Liver (tissue), 9 donors: ENCODE data around the gene DIAPH2. TPM values are rescaled to one million over a fixed set of nuclear protein-coding genes. Genes with fewer than 3 reads are reported as not detected.

Experiments used
- DNase-seq: peaks from one replicate; pipeline ENCODE4 v3.0.0-alpha.2; 2017; ENCODE audit warnings: low spot score
- H3K27ac ChIP-seq, 2 donors: one replicate each; pipeline ENCODE4 v1.7.0; 2013; ENCODE audit warnings: inconsistent platforms in 2 of 2, low read length in 2 of 2, control low read depth in 1 of 2, low read depth in 1 of 2, mild to moderate bottlenecking in 1 of 2
- H3K27me3 ChIP-seq, 4 donors: one replicate each; pipeline versions ENCODE4 v1.6.1 to v1.7.0; 2013; ENCODE audit warnings: low read length in 3 of 4, inconsistent platforms in 1 of 4, mild to moderate bottlenecking in 1 of 4, moderate library complexity in 1 of 4; ENCODE audit not compliant: control insufficient read depth in 4 of 4, insufficient read depth in 4 of 4
- H3K36me3 ChIP-seq, 4 donors: one replicate each; pipeline versions ENCODE4 v1.6.1 to v1.7.0; 2013; ENCODE audit warnings: low read length in 3 of 4, mild to moderate bottlenecking in 3 of 4, low read depth in 1 of 4, moderate library complexity in 1 of 4; ENCODE audit not compliant: control insufficient read depth in 4 of 4, insufficient read depth in 3 of 4
- H3K4me1 ChIP-seq, 4 donors: one replicate each; pipeline versions ENCODE4 v1.6.1 to v1.7.0; 2013; ENCODE audit warnings: low read length in 3 of 4, mild to moderate bottlenecking in 3 of 4, moderate library complexity in 1 of 4; ENCODE audit not compliant: control insufficient read depth in 4 of 4, insufficient read depth in 4 of 4
- H3K4me3 ChIP-seq, 3 donors: one replicate each; pipeline versions ENCODE4 v1.6.1 to v1.7.0; 2013; ENCODE audit warnings: low read length in 3 of 3, control low read depth in 1 of 3, low read depth in 1 of 3, mild to moderate bottlenecking in 1 of 3
- H3K9ac ChIP-seq, 2 donors: one replicate each; pipeline ENCODE4 v1.7.0; 2013; ENCODE audit warnings: low read length in 2 of 2, mild to moderate bottlenecking in 2 of 2, moderate library complexity in 2 of 2, control low read depth in 1 of 2, low read depth in 1 of 2
- H3K9me3 ChIP-seq, 4 donors: one replicate each; pipeline versions ENCODE4 v1.6.1 to v1.7.0; 2013; ENCODE audit warnings: low read length in 3 of 4; ENCODE audit not compliant: control insufficient read depth in 4 of 4
- EGR1 ChIP-seq, 2 donors: IDR thresholded peaks; 2 replicates each; pipeline ENCODE4 v1.6.1; 2016 to 2018; ENCODE audit warnings: antibody characterized with exemption in 2 of 2, low read depth in 2 of 2
- FOXA2 ChIP-seq: IDR thresholded peaks from 2 replicates; pipeline ENCODE4 v1.6.1; 2016; ENCODE audit warnings: antibody characterized with exemption
- GABPA ChIP-seq, 2 donors: IDR thresholded peaks in 1 of 2; conservative IDR thresholded peaks in 1 of 2; 2 replicates each; pipeline ENCODE4 v1.6.1; 2016; ENCODE audit warnings: antibody characterized with exemption in 2 of 2, mild to moderate bottlenecking in 1 of 2, moderate library complexity in 1 of 2
- HNF4A ChIP-seq, 2 donors: conservative IDR thresholded peaks; 2 replicates each; pipeline ENCODE4 v1.6.1; 2016; ENCODE audit warnings: antibody characterized with exemption in 2 of 2, mild to moderate bottlenecking in 2 of 2
- HNF4G ChIP-seq: IDR thresholded peaks from 2 replicates; pipeline ENCODE4 v1.6.1; 2016; ENCODE audit warnings: antibody characterized with exemption
- JUND ChIP-seq, 2 donors: IDR thresholded peaks; 2 replicates each; pipeline ENCODE4 v1.6.1; 2016; ENCODE audit warnings: antibody characterized with exemption in 2 of 2
- NR2F2 ChIP-seq: IDR thresholded peaks from 2 replicates; pipeline ENCODE4 v1.6.1; 2016; ENCODE audit warnings: antibody characterized with exemption
- RAD21 ChIP-seq, 2 donors: IDR thresholded peaks; 2 replicates each; pipeline ENCODE4 v1.6.1; 2016; ENCODE audit warnings: antibody characterized with exemption in 2 of 2, mild to moderate bottlenecking in 2 of 2
- REST ChIP-seq: IDR thresholded peaks from 2 replicates; pipeline ENCODE4 v1.6.1; 2016; ENCODE audit warnings: antibody characterized with exemption, mild to moderate bottlenecking
- RXRA ChIP-seq, 2 donors: IDR thresholded peaks; 2 replicates each; pipeline ENCODE4 v1.6.1; 2017 to 2018; ENCODE audit warnings: antibody characterized with exemption in 2 of 2, mild to moderate bottlenecking in 1 of 2
- SP1 ChIP-seq: IDR thresholded peaks from 2 replicates; pipeline ENCODE4 v1.6.1; 2018; ENCODE audit warnings: antibody characterized with exemption, mild to moderate bottlenecking
- TAF1 ChIP-seq: conservative IDR thresholded peaks from 2 replicates; pipeline ENCODE4 v1.6.1; 2016; ENCODE audit warnings: antibody characterized with exemption, mild to moderate bottlenecking
- YY1 ChIP-seq: IDR thresholded peaks from 2 replicates; pipeline ENCODE4 v1.6.1; 2016; ENCODE audit warnings: antibody characterized with exemption, mild to moderate bottlenecking
- WGBS: extraction: QIAGEN DNeasy Blood & Tissue Kit; methylation state at CpG from one replicate; pipeline ENCODE4 v1.1.7; 2013; 5-methylcytosine and 5-hydroxymethylcytosine counted together
- polyA plus RNA-seq, 2 donors: library from polyadenylated mRNA; stranded (reverse) in 1 of 2; unstranded in 1 of 2; fragments of 200-250 nt in 1 of 2; fragments of >200 nt in 1 of 2; fragmentation: Nextera tagmentation in 1 of 2; extraction: Ambion mirVana in 1 of 2; gene quantifications; one replicate each; pipeline versions ENCODE4 v1.2.1 to v1.2.3, GENCODE V29; 2013 to 2015
- total RNA-seq, 2 donors: library from RNA; depleted of rRNA; stranded (reverse); fragments of >200 nt; gene quantifications; one replicate each; pipeline ENCODE4 v1.2.3, GENCODE V29; 2014
- TF ChIP-seq, protein P1 (sequence below): IDR thresholded peaks from 2 replicates; pipeline ENCODE4 v1.6.1; 2016; ENCODE audit warnings: antibody characterized with exemption
- TF ChIP-seq, protein P2 (sequence below): IDR thresholded peaks from 2 replicates; pipeline ENCODE4 v1.6.1; 2016; ENCODE audit warnings: antibody characterized with exemption
- TF ChIP-seq, protein P3 (sequence below): fragments of 150-350 bp; IDR thresholded peaks from 2 replicates; pipeline ENCODE4 v1.5.1; 2017; ENCODE audit warnings: improper control_type of control experiment, low read depth, low read length; ENCODE audit not compliant: missing input control
- donor health status: healthy.
- donor health status: healthy.
- donor health status: healthy.
- donor health status: healthy.
- donor health status: healthy.

DIAPH2 gene
- total and polyA plus RNA-seq, 4 donors, result 2.7 to 16.6 (median 5.3) TPM

GRCh38 chrX:97380200-97380599 is 695.6 kb downstream of the DIAPH2 start:
- H3K4me3 ChIP-seq, result no peak overlapping the region
- H3K9me3 ChIP-seq, result no peaks in the 10 kb centered on the region
- no peak overlapping the region for H3K9ac ChIP-seq
- no peak for TF ChIP-seq RAD21 (IDR thresholded peaks at IDR 0.05)
- no peak for TF ChIP-seq HNF4G
- H3K36me3 ChIP-seq, result no peaks in the 10 kb centered on the region
- H3K27me3 ChIP-seq, result no peaks in the 10 kb centered on the region
- no peak for DNase-seq
- no peaks in the 10 kb centered on the region for H3K4me1 ChIP-seq
- H3K27ac ChIP-seq, result no peak overlapping the region

- 97% methylated on average over 3 of the region's 3 CpGs for WGBS
- no peak overlapping the region for H3K4me3 ChIP-seq
- H3K27me3 ChIP-seq, result no peaks in the 10 kb centered on the region
- no peak overlapping the region for H3K9ac ChIP-seq
- no peak overlapping the region for H3K27ac ChIP-seq
- no peaks in the 10 kb centered on the region for H3K4me1 ChIP-seq
- H3K9me3 ChIP-seq, result no peaks in the 10 kb centered on the region
- TF ChIP-seq JUND (IDR thresholded peaks at IDR 0.05), result no peak
- no peak for TF ChIP-seq EGR1 (IDR thresholded peaks at IDR 0.05; ENCODE audit: low read depth in 2 of 2)
- no peak for TF ChIP-seq SP1
- no peak for TF ChIP-seq HNF4G
- TF ChIP-seq YY1, result no peak
- TF ChIP-seq TAF1, result no peak
- no peak for TF ChIP-seq GABPA (IDR thresholded peaks at IDR 0.05 in 1 of 2, conservative IDR thresholded peaks at IDR 0.05 in 1 of 2)
- TF ChIP-seq, protein P1, sequence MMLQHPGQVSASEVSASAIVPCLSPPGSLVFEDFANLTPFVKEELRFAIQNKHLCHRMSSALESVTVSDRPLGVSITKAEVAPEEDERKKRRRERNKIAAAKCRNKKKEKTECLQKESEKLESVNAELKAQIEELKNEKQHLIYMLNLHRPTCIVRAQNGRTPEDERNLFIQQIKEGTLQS, result no peak
- TF ChIP-seq NR2F2, result no peak
- TF ChIP-seq, protein P2, sequence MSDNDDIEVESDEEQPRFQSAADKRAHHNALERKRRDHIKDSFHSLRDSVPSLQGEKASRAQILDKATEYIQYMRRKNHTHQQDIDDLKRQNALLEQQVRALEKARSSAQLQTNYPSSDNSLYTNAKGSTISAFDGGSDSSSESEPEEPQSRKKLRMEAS, result no peak
- TF ChIP-seq FOXA2, result no peak
- TF ChIP-seq HNF4A (conservative IDR thresholded peaks at IDR 0.05), result no peak
- no peak for TF ChIP-seq REST
- no peak for TF ChIP-seq RAD21 (IDR thresholded peaks at IDR 0.05)
- TF ChIP-seq, protein P3, sequence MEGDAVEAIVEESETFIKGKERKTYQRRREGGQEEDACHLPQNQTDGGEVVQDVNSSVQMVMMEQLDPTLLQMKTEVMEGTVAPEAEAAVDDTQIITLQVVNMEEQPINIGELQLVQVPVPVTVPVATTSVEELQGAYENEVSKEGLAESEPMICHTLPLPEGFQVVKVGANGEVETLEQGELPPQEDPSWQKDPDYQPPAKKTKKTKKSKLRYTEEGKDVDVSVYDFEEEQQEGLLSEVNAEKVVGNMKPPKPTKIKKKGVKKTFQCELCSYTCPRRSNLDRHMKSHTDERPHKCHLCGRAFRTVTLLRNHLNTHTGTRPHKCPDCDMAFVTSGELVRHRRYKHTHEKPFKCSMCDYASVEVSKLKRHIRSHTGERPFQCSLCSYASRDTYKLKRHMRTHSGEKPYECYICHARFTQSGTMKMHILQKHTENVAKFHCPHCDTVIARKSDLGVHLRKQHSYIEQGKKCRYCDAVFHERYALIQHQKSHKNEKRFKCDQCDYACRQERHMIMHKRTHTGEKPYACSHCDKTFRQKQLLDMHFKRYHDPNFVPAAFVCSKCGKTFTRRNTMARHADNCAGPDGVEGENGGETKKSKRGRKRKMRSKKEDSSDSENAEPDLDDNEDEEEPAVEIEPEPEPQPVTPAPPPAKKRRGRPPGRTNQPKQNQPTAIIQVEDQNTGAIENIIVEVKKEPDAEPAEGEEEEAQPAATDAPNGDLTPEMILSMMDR, result no peak
- TF ChIP-seq RXRA (IDR thresholded peaks at IDR 0.05), result no peak
- H3K36me3 ChIP-seq, result no peaks in the 10 kb centered on the region
- no peak for DNase-seq
Observed at GRCh38 chrX:97384685-97385084, 700.0 kb downstream of the DIAPH2 start.
